ENCODE measurements around the gene TMCO5A.
"Not testable (repeated sequence)": the region's sequence is repeated elsewhere in the genome, so short reads cannot be mapped to it uniquely, and the experiment has no call there.

TMCO5A gene

GRCh38 chr15:37934340-37934739 is at the start of gene TMCO5A:
Gene TMCO5A (plus strand): TSS chr15:37934640. CDS start chr15:37936324, 1,684 bp downstream.
- no peak for DNase-seq (ENCODE audit: low read depth)

GRCh38 chr15:37885651-37886050 is 48.8 kb upstream of the TMCO5A start:
- no peak for DNase-seq (ENCODE audit: low read depth)

- DNase-seq (ENCODE audit: low read depth) = peak; percentile 28
These were observed 46.1 kb upstream of the TMCO5A start for GRCh38 chr15:37888356-37888755.

- DNase-seq (ENCODE audit: low read depth) = peak; percentile 67
These were observed 42.6 kb upstream of the TMCO5A start for GRCh38 chr15:37891766-37892368.

DNA sequence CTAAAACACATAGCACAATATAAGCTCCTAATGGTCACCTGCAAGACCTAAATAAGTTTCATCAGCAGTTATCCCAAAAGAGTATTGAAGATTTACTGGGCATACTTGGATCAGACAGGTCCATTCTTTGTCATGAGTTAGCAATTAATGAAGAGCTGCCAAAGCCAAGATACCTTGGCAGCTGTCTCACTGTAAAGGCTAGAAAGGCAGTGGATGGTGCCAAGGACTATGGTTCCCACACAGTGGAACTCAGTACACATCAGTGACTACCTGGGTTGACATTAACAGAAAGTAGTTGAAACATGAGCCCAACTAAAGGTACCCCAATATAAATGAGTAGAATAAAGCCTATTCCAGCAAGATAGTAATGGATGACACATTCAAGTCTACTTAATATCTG is 41.1 kb upstream of the TMCO5A start:
- no peak for DNase-seq (ENCODE audit: low read depth)

- no peak for DNase-seq (ENCODE audit: low read depth)
These were observed 36.1 kb upstream of the TMCO5A start for GRCh38 chr15:37898362-37898761.

GRCh38 chr15:37900326-37901221 is 33.9 kb upstream of the TMCO5A start:
- DNase-seq (ENCODE audit: low read depth) = peak; percentile 91

- no peak for DNase-seq (ENCODE audit: low read depth)
These were observed 32.3 kb upstream of the TMCO5A start for GRCh38 chr15:37902126-37902525.

DNA sequence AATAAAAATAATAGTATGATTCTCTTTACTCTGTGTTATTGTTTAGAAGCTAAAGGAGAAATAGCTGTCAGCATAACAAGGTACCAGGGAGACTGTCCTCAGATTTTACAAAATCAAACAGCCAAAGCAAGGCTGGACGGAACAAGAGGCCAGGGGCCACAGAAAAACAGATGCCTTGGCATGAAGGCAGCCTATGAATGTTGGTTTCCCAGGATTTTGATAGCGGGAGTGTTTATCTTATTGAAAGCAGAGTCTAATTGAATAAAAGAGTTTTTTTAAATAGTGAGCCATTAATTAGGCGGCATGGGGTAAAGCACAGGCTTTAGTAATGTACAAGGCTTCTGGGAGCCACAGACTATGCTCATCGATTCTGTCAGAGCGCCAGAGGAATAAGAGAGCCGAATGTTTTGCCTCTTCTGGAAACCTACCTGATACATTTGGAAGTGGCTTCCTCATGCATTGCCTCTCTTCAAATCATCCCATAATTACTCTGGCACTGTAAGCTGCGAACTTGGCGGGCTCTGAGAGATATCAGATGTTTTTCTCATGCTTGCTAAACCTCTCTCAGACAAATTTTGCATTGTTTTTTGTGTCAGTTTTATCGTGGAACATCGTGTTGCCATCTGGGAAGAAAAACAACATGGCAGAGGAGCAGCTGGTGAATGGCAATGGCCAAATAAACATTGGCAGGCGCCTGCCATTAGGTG is 30.4 kb upstream of the TMCO5A start:
- no peak for DNase-seq (ENCODE audit: low read depth)

DNA sequence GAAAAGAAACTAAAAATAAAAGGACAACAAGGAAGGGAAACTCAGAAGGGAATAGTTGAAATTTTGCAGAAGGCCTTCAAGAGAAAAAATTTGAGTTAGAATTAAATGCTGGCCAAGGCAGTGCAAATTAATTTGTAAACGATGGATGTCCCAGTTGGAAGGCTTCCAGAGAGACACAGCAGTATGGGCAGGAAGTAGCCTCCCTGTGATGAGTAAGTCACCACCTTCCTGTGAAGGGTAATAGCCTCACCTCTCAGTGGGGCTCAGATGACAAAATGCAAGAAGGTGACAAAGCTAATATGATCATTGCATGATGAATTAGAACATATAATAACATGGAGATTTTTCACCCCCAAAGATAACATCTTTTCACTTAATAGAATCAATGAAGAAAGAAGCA is 27.3 kb upstream of the TMCO5A start:
- peak; percentile 53 for DNase-seq (ENCODE audit: low read depth)

DNA sequence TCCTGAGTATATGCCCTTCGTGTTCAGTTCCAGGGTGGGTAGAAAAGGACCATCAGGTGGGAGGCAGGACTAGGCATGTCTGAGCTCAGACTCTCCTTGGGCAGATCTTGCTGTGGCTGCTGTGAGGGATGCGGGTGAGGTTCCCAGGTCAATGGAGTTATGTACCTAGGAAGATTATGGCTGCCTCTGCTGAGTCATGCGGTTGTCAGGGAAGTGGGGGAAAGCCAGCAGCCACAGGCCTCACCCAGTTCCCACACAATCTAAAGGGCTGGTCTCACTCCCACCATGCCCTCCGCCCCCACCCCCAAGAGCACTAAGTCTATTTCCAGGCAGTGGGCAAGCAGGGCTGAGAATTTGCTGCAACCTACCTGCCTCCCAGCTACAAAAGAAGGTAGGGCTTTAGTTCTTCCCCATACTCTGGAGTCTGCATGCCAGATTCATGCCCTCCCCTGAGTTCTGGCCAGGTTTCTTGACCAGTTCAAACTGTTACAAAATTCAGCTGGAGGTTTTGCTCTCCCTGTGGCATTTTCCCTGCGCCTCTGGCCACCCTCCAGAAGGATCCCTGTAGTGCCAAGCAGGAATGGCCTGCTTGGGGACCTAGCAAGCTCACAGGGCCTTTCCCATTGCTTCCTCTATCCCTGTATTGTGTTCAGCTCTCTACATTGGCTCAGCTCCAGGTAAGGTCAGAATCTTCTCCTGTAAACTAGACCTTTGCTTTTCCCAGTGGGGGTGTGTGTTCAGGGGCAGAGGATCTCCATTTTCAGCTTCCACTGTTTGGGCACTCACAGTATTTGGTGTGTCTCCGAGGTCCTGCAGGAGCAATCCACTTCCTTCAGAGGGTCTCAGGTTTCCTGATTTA is 12.7 kb upstream of the TMCO5A start:
- peak; percentile 16 for DNase-seq (ENCODE audit: low read depth)

- no peak for DNase-seq (ENCODE audit: low read depth)
These were observed 8.3 kb upstream of the TMCO5A start for GRCh38 chr15:37926136-37926535.

DNA sequence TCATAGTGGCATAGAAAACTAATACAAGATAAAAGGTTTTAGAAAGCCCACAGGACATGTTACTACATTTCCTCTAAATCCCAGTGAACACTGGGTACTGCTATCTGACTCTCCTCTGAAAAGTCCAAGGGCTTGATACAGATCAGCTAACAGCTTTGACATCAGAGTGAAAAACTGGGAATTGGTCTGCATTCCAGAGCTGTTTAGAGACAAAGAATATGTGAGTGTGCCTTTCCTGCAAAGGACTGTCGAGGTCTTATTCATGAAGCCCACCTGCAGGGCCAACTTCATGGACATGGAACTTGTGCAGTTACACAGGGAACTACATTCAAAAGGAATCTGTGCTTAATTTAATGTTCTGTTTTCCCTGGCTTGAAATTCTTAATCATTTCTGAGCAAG is 5.2 kb upstream of the TMCO5A start:
- DNase-seq (ENCODE audit: low read depth) = peak; percentile 38

DNA sequence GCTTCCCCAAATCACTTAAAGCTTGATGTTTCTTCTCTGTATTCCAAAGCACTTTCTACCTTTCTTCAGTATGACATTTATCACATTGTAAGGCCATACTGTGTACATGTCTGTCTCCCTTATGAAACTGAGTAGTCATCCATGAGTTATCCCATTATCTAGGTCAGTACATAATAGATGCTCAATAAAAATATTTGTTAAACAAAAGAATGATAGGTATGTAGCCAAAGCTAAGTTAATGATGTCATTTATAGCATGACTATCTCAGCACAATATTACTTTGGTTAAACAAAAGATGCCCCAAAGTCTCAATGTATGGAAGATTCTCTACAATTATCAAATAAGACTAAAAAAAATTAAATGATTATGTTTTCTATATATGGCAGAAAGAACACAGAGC is 3.1 kb upstream of the TMCO5A start:
- peak; percentile 47 for DNase-seq (ENCODE audit: low read depth)

DNA sequence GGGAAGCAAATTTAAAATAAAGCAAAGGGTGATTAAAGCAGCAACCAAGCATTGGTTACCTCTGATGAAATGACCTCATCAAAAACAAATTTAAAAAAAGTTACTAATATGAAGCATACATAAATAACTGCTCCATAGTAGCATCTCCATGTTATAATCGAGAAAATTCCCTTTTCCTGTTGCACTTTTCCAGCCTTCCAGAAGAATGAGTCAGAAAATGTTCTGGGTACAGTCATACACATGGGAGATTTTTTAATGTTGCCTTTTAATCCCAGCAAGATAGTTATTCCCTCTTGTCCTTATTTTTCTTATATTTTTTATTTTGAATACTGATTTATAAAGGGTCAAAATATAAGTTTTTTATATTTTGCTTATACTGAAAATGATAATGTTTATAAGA is 2.6 kb upstream of the TMCO5A start:
- peak; percentile 78 for DNase-seq (ENCODE audit: low read depth)

- no peak for DNase-seq (ENCODE audit: low read depth)
These were observed 1.9 kb upstream of the TMCO5A start for GRCh38 chr15:37932549-37932948.

- peak; percentile 85 for DNase-seq (ENCODE audit: low read depth)
These were observed 774 bp upstream of the TMCO5A start for GRCh38 chr15:37933666-37934065.

DNA sequence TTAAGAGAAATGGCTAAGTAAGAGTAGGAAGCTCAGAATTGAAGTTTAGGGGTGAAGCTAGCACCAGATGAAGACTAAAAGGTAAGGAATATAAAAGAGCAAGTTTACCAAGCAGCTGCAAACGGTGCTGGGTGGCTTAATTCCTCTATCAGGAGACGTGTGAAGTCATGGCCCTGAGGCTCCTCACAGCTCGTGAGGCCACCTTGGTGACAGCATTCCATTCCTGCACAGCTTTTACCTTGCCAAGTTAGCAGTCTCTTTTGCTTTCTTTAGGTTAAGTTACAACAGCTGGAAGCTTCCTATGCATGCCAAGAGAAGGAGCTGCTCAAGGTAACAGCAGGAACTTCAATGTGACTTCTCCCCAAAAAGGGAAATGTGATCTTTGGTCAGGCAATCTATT is 6.4 kb downstream of the TMCO5A start:
- DNase-seq (ENCODE audit: low read depth) = no peak

DNA sequence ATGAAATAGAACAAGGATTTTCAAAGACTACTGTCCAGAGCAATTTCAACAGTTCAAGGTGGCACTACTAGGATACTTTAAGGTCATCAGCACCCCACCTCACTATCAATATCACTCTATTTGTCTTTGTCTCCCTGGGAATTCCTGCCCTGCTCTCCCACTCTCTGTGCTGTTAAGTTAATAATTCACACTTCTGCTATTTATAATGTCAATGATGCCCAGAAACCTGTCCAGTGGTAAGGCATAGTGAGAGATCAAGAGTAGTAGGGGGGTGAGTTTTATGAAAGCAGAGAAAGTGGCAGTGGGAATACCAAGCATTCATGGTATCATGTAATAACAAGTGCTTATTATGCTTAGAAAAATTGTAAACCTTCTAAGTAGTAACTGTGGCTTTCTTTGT is 7.3 kb downstream of the TMCO5A start:
- no peak for DNase-seq (ENCODE audit: low read depth)

DNA sequence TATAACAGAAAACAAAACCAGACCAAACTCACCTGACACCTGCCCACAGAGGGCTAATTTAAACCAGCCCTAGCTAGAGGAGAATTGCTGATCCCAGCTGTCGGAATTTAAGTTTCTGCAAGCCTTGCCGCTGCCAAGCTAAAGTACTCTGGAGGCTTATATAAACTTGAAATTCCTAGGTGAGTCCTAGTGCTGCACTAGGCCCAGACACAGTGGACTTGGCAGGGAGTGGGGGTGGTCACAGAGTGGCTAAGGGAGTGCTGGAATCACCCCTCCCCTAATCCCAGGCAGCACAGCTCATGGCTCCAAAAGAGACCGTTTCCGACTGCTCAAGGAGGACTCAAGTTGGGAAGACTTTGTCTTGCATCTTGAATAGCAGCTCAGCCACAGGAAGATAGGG is 17.6 kb downstream of the TMCO5A start:
- DNase-seq (ENCODE audit: low read depth) = no peak

DNA sequence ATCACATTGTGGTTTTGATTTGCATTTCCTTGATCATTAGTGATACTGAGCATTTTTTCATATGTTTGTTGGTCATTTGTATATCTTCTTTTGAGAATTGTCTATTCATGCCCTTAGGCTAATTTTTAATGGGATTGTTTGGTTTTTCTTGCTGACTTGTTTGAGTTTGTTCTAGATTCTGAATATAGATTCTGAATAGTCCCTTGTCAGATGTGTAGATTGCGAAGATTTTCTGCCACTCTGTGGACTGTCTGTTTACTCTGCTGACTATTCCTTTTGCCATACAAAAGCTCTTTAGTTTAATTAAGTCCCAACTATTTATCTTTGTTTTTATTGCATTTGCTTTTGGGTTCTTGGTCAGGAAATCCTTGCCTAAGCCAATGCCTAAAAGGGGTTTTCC is 26.3 kb downstream of the TMCO5A start:
- not testable (repeated sequence) for DNase-seq (ENCODE audit: low read depth)

GRCh38 chr15:37967788-37968187 is 33.3 kb downstream of the TMCO5A start:
- no peak for DNase-seq (ENCODE audit: low read depth)
